OCI-LY1 (cell line): ENCODE results near the gene COL19A1.

Experiments
- H2AFZ ChIP-seq: fragments of 200-600 bp; sonication (generic), shearing (Covaris generic); 2 replicates; pipeline ENCODE4 v1.6.0; 2014; ENCODE audit warnings: antibody characterized with exemption, mild to moderate bottlenecking, low read length
- H3F3A ChIP-seq: fragments of 200-600 bp; sonication (generic), shearing (Covaris generic); 2 replicates; pipeline ENCODE4 v1.6.0; 2014; ENCODE audit warnings: mild to moderate bottlenecking, antibody characterized with exemption, low read length, moderate library complexity; ENCODE audit not compliant: insufficient read depth
- H3K27ac ChIP-seq: fragments of 200-600 bp; sonication (generic); 2 replicates; pipeline ENCODE4 v1.5.1; 2014; ENCODE audit warnings: low read length, mixed run types, mild to moderate bottlenecking, low read depth; ENCODE audit not compliant: poor library complexity, severe bottlenecking
- H3K27me3 ChIP-seq: fragments of 200-600 bp; sonication (generic); 2 replicates; pipeline ENCODE4 v1.6.0; 2014; ENCODE audit warnings: antibody characterized with exemption, mild to moderate bottlenecking, low read length, moderate library complexity; ENCODE audit not compliant: insufficient read depth
- H3K36me3 ChIP-seq: fragments of 200-600 bp; sonication (generic); 2 replicates; pipeline ENCODE4 v1.6.1; 2014; ENCODE audit warnings: mild to moderate bottlenecking, antibody characterized with exemption, low read length, moderate library complexity, mixed read lengths; ENCODE audit not compliant: insufficient read depth
- H3K4me1 ChIP-seq: fragments of 200-600 bp; sonication (generic); 2 replicates; pipeline ENCODE4 v1.5.1; 2014; ENCODE audit warnings: mild to moderate bottlenecking, low read length, moderate library complexity; ENCODE audit not compliant: insufficient read depth, severe bottlenecking
- H3K4me2 ChIP-seq: fragments of 200-600 bp; sonication (generic), shearing (Covaris generic); 2 replicates; pipeline ENCODE4 v1.6.1; 2014; ENCODE audit warnings: low read length
- H3K4me3 ChIP-seq: fragments of 200-600 bp; sonication (generic); 2 replicates; pipeline ENCODE4 v1.5.1; 2014; ENCODE audit warnings: low read length, low read depth, mild to moderate bottlenecking, mixed read lengths; ENCODE audit not compliant: poor library complexity, severe bottlenecking
- H3K79me2 ChIP-seq: fragments of 200-600 bp; shearing (Covaris generic); 2 replicates; pipeline ENCODE4 v1.6.1; 2016; ENCODE audit warnings: mixed run types, low read length, mixed read lengths; ENCODE audit not compliant: insufficient read depth
- H3K9ac ChIP-seq: fragments of 200-600 bp; sonication (generic), shearing (Covaris generic); 2 replicates; pipeline ENCODE4 v1.6.1; 2014; ENCODE audit warnings: mild to moderate bottlenecking, low read length, mixed read lengths
- H3K9me2 ChIP-seq: fragments of 200-600 bp; sonication (generic), shearing (Covaris generic); 2 replicates; pipeline ENCODE4 v1.6.1; 2014; ENCODE audit warnings: low read depth, mild to moderate bottlenecking, low read length, mixed read lengths
- H3K9me3 ChIP-seq: fragments of 200-600 bp; shearing (Covaris generic); 2 replicates; pipeline ENCODE4 v1.6.1; 2014; ENCODE audit warnings: low read length, mixed read lengths
- H4K20me1 ChIP-seq: fragments of 200-600 bp; sonication (generic), shearing (Covaris generic); 2 replicates; pipeline ENCODE4 v1.6.0; 2016; ENCODE audit warnings: mild to moderate bottlenecking, low read length; ENCODE audit not compliant: insufficient read depth
- EZH2 ChIP-seq: fragments of 200-600 bp; sonication (generic), shearing (Covaris generic); IDR thresholded peaks from 2 replicates; pipeline ENCODE4 v1.8.0; 2017; ENCODE audit warnings: borderline replicate concordance, mixed run types, mild to moderate bottlenecking, antibody characterized with exemption, low read length, moderate library complexity, mixed read lengths
- TF ChIP-seq, protein P1 (sequence below): fragments of 200-600 bp; sonication (generic), shearing (Covaris generic); IDR thresholded peaks from 2 replicates; pipeline ENCODE4 v1.5.1; 2017; ENCODE audit warnings: mild to moderate bottlenecking, antibody characterized with exemption, low read length, moderate library complexity, mixed read lengths

The COL19A1 gene

DNA sequence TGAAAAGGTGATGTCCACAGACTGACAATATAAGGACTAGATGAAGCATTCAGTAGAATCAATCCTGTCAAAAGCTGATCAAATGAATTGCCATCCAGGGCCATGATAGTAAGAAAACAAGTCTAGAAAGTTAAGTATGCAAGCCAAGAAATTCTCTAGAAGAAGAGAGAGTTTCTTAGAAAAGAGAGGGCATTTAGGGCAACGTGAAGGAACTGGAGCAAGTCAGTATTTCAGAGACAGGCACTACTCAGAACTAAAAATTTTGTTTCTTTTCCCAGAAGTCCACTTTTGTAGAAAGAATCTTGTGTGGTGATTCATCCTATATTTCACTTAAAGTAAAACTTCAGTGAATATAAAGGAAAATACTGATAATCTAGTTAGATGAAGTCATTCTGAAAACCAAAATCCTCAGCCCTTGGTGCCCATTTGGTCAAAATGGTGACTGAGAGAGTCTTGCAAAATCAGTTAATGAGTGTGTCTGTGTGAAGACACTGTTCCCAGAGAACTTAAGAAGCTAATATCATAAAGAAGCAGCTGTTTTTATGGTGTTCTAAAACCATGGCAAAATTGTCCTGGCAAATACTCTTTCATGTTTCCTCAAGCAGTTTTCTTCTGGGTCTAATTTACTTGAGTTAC lies 82.2 kb downstream of the COL19A1 start:
- no peak overlapping the region for H3K4me3 ChIP-seq
- H3K27me3 ChIP-seq, result no peaks in the 10 kb centered on the region
- TF ChIP-seq EZH2, result no peak
- no peaks in the 10 kb centered on the region for H3K9me3 ChIP-seq
- no peak overlapping the region for H3K9ac ChIP-seq
- no peaks in the 10 kb centered on the region for H3K36me3 ChIP-seq
- no peaks in the 10 kb centered on the region for H4K20me1 ChIP-seq
- H3F3A ChIP-seq, result no peaks in the 10 kb centered on the region
- H3K27ac ChIP-seq, result no peak overlapping the region
- no peaks in the 10 kb centered on the region for H3K79me2 ChIP-seq
- H2AFZ ChIP-seq, result no peak overlapping the region
- no peaks in the 10 kb centered on the region for H3K4me1 ChIP-seq
- H3K4me2 ChIP-seq, result no peak overlapping the region
- H3K9me2 ChIP-seq, result no peaks in the 10 kb centered on the region

DNA sequence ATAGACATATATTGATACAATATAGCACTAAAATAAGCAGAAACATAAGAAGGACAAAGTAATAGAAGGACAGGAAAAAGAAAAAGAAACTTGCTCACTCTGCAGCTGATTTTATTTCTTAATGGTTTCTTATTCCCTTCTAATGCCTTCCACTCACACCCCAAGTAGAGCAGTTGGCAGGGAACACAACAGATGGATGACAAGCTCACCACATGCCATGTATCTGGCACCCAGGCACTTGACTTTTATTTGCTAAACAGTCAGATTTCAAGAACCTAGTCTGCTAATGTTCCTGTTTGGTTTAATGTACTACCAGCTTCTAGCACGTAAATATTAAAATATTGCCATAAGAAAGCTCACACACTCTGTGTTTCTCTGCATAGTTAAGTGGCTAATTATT lies 87.1 kb downstream of the COL19A1 start:
- Histone ChIP-seq H3K4me2 (no peak overlapping the region), H3K4me3 (no peak overlapping the region), H3F3A (no peaks in the 10 kb centered on the region), H3K9ac (no peak overlapping the region), H2AFZ (no peak overlapping the region), H3K9me3 (no peaks in the 10 kb centered on the region), H3K27ac (no peak overlapping the region), H3K4me1 (no peaks in the 10 kb centered on the region), H3K9me2 (no peaks in the 10 kb centered on the region), H3K27me3 (no peaks in the 10 kb centered on the region), H4K20me1 (no peaks in the 10 kb centered on the region), H3K79me2 (no peaks in the 10 kb centered on the region), H3K36me3 (no peaks in the 10 kb centered on the region)
- no peak for TF ChIP-seq EZH2
- TF ChIP-seq, protein P1, sequence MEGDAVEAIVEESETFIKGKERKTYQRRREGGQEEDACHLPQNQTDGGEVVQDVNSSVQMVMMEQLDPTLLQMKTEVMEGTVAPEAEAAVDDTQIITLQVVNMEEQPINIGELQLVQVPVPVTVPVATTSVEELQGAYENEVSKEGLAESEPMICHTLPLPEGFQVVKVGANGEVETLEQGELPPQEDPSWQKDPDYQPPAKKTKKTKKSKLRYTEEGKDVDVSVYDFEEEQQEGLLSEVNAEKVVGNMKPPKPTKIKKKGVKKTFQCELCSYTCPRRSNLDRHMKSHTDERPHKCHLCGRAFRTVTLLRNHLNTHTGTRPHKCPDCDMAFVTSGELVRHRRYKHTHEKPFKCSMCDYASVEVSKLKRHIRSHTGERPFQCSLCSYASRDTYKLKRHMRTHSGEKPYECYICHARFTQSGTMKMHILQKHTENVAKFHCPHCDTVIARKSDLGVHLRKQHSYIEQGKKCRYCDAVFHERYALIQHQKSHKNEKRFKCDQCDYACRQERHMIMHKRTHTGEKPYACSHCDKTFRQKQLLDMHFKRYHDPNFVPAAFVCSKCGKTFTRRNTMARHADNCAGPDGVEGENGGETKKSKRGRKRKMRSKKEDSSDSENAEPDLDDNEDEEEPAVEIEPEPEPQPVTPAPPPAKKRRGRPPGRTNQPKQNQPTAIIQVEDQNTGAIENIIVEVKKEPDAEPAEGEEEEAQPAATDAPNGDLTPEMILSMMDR, result no peak

DNA sequence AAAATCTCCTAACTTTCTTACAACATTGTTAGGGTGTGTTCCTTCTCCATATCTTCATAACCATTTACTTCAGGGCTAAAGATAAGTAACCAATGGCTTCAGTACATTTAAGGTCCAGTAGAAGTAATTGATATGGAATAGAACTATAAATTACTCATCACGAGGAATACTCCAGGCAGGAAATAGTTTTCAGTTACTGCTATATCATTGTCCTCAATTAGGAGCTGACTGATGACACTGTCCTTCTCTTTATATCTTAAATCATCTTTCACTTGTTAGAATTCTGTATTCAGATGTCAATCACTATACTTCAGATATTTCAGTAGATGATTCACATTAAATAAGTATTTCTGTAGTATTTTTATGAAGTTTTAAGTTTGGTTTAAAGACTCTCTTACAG lies 88.4 kb downstream of the COL19A1 start:
- Histone ChIP-seq H4K20me1 (no peaks in the 10 kb centered on the region), H3K9ac (no peak overlapping the region), H3K4me1 (no peaks in the 10 kb centered on the region), H3K27ac (no peak overlapping the region), H3K79me2 (no peaks in the 10 kb centered on the region), H2AFZ (no peak overlapping the region), H3K4me2 (no peak overlapping the region), H3K27me3 (no peaks in the 10 kb centered on the region), H3K9me3 (no peaks in the 10 kb centered on the region), H3K36me3 (no peaks in the 10 kb centered on the region), H3K9me2 (no peaks in the 10 kb centered on the region), H3K4me3 (no peak overlapping the region), H3F3A (no peaks in the 10 kb centered on the region)
- TF ChIP-seq, protein P1, result no peak
- TF ChIP-seq EZH2, result no peak

DNA sequence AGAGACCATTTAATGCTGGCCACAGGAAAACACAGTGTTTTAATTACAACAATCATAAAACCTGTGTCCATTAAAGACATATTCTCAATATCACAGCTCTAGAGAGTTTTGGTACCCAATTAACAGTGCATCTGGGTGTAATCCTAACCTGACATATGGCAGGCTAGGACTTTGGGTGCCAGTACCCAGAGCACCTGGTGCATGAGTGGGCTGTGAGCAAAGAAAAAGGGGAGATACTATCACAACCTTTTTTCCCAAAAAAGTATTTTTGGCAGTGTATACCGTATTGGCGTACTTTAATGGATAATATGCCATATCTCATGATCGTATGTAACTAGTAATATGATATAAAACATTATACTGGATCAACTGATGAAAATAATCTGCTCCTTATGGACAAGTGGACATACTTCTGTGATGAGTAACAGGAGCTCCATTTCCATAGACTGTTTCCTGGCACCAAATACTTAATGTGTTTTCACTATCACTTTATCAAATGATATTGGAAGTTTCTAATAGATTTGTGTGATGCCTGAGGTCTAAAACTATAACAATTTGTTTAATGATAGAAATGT lies 91.7 kb downstream of the COL19A1 start:
- no peaks in the 10 kb centered on the region for H3F3A ChIP-seq
- H3K4me3 ChIP-seq, result no peak overlapping the region
- no peaks in the 10 kb centered on the region for H3K4me1 ChIP-seq
- no peaks in the 10 kb centered on the region for H4K20me1 ChIP-seq
- no peak overlapping the region for H3K27ac ChIP-seq
- TF ChIP-seq, protein P1, result no peak
- no peak for TF ChIP-seq EZH2
- no peaks in the 10 kb centered on the region for H3K9me3 ChIP-seq
- H3K9me2 ChIP-seq, result no peaks in the 10 kb centered on the region
- no peak overlapping the region for H3K4me2 ChIP-seq
- no peaks in the 10 kb centered on the region for H3K36me3 ChIP-seq
- no peaks in the 10 kb centered on the region for H3K79me2 ChIP-seq
- no peak overlapping the region for H3K9ac ChIP-seq
- H3K27me3 ChIP-seq, result no peaks in the 10 kb centered on the region
- H2AFZ ChIP-seq, result no peak overlapping the region
